ENCODE measurements around the gene DMGDH.

- TF ChIP-seq MAX (IDR thresholded peaks at IDR 0.05) (no peak), CEBPB (IDR thresholded peaks at IDR 0.05) (no peak), USF1 (IDR thresholded peaks at IDR 0.05) (no peak), TAF1 (IDR thresholded peaks at IDR 0.05; ENCODE audit: low read depth) (no peak), FOXM1 (IDR thresholded peaks at IDR 0.05; ENCODE audit: borderline replicate concordance, low read depth) (no peak), ZBTB7A (IDR thresholded peaks at IDR 0.05; ENCODE audit: low read depth) (no peak), NFIC (IDR thresholded peaks at IDR 0.05) (no peak), CREB1 (IDR thresholded peaks at IDR 0.05; ENCODE audit: low read depth) (no peak), EGR1 (IDR thresholded peaks at IDR 0.05) (no peak), RAD21 (IDR thresholded peaks at IDR 0.05; ENCODE audit: low read depth) (no peak), YY1 (IDR thresholded peaks at IDR 0.05; ENCODE audit: low read depth) (no peak)
- TF ChIP-seq, protein P1, sequence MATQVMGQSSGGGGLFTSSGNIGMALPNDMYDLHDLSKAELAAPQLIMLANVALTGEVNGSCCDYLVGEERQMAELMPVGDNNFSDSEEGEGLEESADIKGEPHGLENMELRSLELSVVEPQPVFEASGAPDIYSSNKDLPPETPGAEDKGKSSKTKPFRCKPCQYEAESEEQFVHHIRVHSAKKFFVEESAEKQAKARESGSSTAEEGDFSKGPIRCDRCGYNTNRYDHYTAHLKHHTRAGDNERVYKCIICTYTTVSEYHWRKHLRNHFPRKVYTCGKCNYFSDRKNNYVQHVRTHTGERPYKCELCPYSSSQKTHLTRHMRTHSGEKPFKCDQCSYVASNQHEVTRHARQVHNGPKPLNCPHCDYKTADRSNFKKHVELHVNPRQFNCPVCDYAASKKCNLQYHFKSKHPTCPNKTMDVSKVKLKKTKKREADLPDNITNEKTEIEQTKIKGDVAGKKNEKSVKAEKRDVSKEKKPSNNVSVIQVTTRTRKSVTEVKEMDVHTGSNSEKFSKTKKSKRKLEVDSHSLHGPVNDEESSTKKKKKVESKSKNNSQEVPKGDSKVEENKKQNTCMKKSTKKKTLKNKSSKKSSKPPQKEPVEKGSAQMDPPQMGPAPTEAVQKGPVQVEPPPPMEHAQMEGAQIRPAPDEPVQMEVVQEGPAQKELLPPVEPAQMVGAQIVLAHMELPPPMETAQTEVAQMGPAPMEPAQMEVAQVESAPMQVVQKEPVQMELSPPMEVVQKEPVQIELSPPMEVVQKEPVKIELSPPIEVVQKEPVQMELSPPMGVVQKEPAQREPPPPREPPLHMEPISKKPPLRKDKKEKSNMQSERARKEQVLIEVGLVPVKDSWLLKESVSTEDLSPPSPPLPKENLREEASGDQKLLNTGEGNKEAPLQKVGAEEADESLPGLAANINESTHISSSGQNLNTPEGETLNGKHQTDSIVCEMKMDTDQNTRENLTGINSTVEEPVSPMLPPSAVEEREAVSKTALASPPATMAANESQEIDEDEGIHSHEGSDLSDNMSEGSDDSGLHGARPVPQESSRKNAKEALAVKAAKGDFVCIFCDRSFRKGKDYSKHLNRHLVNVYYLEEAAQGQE (IDR thresholded peaks at IDR 0.05; ENCODE audit: low read depth): no peak
Observed at GRCh38 chr5:79023947-79024346, 45.5 kb downstream of the DMGDH start.

Data from Ishikawa (cell line).